Gastrocnemius medialis (tissue), 4 donors: ENCODE results near the gene CIDEA.

Experiments
- POLR2A ChIP-seq, 2 donors: fragments of 450-650 bp; IDR thresholded peaks; one replicate each; pipeline ENCODE4 v1.6.1; 2017; ENCODE audit warnings: antibody characterized with exemption in 2 of 2, mild to moderate bottlenecking in 2 of 2, moderate library complexity in 2 of 2
- TF ChIP-seq, protein P1 (sequence below), 5 experiments: fragments of 450-650 bp in 3 of 5; fragments of 200-600 bp in 2 of 5; sonication (generic) in 2 of 5; IDR thresholded peaks in 4 of 5; conservative IDR thresholded peaks in 1 of 5; 1 replicate in 4 of 5; 2 replicates in 1 of 5; pipeline ENCODE4 v1.5.1; 2016 to 2019; ENCODE audit warnings: antibody characterized with exemption in 5 of 5, mild to moderate bottlenecking in 3 of 5, moderate library complexity in 3 of 5

DNA sequence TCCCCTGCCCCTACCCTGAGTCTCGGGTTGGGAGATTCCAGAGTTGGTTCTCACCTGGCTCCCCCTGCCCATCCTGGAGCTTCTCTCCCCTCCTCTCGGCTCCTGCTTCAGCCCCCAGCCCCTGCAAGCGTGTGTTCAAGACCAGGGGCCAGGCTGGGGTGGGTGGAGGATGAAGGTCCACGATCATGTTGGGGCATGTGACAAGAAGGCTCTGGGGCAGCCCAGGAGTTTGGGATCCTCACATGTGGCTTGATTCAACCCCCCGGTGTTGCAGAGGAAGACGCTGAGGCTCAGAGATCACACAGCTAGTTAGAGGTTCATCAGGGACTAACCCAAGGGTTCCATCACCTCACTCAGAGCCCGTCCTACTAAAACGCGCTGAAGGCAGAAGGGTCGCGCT, 39.7 kb downstream of the CIDEA start:
- TF ChIP-seq POLR2A (IDR thresholded peaks at IDR 0.05) = no peak
- TF ChIP-seq, protein P1, sequence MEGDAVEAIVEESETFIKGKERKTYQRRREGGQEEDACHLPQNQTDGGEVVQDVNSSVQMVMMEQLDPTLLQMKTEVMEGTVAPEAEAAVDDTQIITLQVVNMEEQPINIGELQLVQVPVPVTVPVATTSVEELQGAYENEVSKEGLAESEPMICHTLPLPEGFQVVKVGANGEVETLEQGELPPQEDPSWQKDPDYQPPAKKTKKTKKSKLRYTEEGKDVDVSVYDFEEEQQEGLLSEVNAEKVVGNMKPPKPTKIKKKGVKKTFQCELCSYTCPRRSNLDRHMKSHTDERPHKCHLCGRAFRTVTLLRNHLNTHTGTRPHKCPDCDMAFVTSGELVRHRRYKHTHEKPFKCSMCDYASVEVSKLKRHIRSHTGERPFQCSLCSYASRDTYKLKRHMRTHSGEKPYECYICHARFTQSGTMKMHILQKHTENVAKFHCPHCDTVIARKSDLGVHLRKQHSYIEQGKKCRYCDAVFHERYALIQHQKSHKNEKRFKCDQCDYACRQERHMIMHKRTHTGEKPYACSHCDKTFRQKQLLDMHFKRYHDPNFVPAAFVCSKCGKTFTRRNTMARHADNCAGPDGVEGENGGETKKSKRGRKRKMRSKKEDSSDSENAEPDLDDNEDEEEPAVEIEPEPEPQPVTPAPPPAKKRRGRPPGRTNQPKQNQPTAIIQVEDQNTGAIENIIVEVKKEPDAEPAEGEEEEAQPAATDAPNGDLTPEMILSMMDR (IDR thresholded peaks at IDR 0.05 in 4 of 5, conservative IDR thresholded peaks at IDR 0.05 in 1 of 5) = no peak
